AG04450 (cell line): ENCODE data around the gene RAPGEF1. TPM values are rescaled to one million over a fixed set of nuclear protein-coding genes. Genes with fewer than 3 reads are reported as not detected.
"Not testable (repeated sequence)": the region's sequence is repeated elsewhere in the genome, so short reads cannot be mapped to it uniquely, and the experiment has no call there.

ENCODE experiments used
- CTCF ChIA-PET: fragments of 300-600, 350-600 bp; formaldehyde crosslinking; extraction: SDS; loops from one replicate; lab custom pipeline; 2022; ENCODE audit warnings: antibody characterized with exemption, inconsistent platforms; lab: Charles Lee
- POLR2A ChIA-PET: fragments of 350-600 bp; formaldehyde crosslinking; extraction: SDS; loops from one replicate; lab custom pipeline; 2021; ENCODE audit warnings: antibody characterized with exemption, inconsistent platforms; lab: Yijun Ruan, JAX
- DNase-seq: peaks from one replicate; pipeline ENCODE4 v3.0.0-alpha.2; 2011; ENCODE audit warnings: low read depth, low spot score
- H3K27ac ChIP-seq: one replicate; pipeline ENCODE4 v1.5.1; 2012; ENCODE audit warnings: low read depth, low read length, control low read depth
- H3K27me3 ChIP-seq: one replicate; pipeline ENCODE4 v1.6.0; 2012; ENCODE audit warnings: low read length; ENCODE audit not compliant: control insufficient read depth, insufficient read depth
- H3K4me3 ChIP-seq: 2 replicates; pipeline ENCODE4 v1.5.1; 2011; ENCODE audit warnings: mild to moderate bottlenecking, low read depth, low read length, control low read depth
- H3K9me3 ChIP-seq: 2 replicates; pipeline ENCODE4 v1.5.1; 2012; ENCODE audit warnings: low read length; ENCODE audit not compliant: control insufficient read depth, insufficient read depth
- polyA plus RNA-seq: library from polyadenylated mRNA; depleted of rRNA; stranded (reverse); fragments of >200 nt; gene quantifications from 2 replicates; pipeline ENCODE4 v1.2.3, GENCODE V29; 2011
- TF ChIP-seq, protein P1 (sequence below): IDR thresholded peaks from 2 replicates; pipeline ENCODE4 v1.5.1; 2011; ENCODE audit warnings: low read depth, low read length, control low read depth, inconsistent platforms

RAPGEF1 gene
- polyA plus RNA-seq, 1 experiment, result 27.6 TPM

DNA sequence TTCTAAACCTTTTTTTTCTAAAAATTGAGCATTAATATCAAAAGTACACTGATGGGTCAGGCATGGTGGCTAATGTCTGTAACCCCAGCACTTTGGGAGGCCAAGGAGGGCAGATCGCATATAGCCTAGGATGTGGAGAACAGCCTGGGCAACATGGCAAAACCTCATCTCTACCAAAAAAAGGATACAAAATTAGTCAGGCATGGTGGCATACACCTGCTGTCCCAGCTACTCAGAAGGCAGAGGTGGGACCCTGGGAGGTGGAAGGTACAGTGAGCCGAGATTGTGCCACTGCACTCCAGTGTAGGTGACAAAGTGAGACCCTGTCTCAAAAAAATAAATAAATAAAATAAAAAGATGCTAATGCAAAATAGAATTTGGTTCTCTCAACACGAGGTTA lies 49.4 kb downstream of the RAPGEF1 start:
- TF ChIP-seq, protein P1, sequence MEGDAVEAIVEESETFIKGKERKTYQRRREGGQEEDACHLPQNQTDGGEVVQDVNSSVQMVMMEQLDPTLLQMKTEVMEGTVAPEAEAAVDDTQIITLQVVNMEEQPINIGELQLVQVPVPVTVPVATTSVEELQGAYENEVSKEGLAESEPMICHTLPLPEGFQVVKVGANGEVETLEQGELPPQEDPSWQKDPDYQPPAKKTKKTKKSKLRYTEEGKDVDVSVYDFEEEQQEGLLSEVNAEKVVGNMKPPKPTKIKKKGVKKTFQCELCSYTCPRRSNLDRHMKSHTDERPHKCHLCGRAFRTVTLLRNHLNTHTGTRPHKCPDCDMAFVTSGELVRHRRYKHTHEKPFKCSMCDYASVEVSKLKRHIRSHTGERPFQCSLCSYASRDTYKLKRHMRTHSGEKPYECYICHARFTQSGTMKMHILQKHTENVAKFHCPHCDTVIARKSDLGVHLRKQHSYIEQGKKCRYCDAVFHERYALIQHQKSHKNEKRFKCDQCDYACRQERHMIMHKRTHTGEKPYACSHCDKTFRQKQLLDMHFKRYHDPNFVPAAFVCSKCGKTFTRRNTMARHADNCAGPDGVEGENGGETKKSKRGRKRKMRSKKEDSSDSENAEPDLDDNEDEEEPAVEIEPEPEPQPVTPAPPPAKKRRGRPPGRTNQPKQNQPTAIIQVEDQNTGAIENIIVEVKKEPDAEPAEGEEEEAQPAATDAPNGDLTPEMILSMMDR, result no peak
- ChIA-PET CTCF (interaction anchor here (1.2 kb wide), 1 partner anchor 50 kb away, joined by 3 read pairs; no protein-coding TSS in a partner anchor), POLR2A (no interaction called here)

DNA sequence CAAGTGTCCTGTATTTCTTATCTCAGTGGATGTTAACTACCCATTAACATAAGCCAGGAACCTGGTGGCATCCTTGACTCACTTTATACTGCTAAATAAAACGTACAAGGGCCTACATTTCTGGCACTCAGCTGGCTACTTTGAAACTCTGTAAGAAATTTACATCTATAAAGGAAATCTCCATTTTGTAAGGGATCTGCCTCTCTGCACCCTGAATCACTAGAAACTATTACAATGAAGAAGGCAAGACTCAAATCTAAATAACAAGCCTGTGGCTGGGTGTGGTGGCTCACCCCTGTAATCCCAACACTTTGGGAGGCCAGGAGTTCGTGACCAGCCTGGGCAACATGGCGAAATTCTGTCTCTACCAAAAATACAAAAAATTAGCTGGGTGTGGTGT lies 51.5 kb downstream of the RAPGEF1 start:
- no peak overlapping the region for H3K4me3 ChIP-seq
- H3K27me3 ChIP-seq, result no peaks in the 10 kb centered on the region
- TF ChIP-seq, protein P1, result no peak
- DNase-seq, result no peak
- no peak overlapping the region for H3K27ac ChIP-seq
- POLR2A ChIA-PET, result no interaction called here
- CTCF ChIA-PET, result no interaction called here
- no peaks in the 10 kb centered on the region for H3K9me3 ChIP-seq

More for the DNA sequence above, 49.4 kb downstream of the RAPGEF1 start:
- H3K27me3 ChIP-seq, result no peaks in the 10 kb centered on the region
- no peak overlapping the region for H3K27ac ChIP-seq
- H3K4me3 ChIP-seq, result no peak overlapping the region
- H3K9me3 ChIP-seq, result no peaks in the 10 kb centered on the region
- no peak for DNase-seq

DNA sequence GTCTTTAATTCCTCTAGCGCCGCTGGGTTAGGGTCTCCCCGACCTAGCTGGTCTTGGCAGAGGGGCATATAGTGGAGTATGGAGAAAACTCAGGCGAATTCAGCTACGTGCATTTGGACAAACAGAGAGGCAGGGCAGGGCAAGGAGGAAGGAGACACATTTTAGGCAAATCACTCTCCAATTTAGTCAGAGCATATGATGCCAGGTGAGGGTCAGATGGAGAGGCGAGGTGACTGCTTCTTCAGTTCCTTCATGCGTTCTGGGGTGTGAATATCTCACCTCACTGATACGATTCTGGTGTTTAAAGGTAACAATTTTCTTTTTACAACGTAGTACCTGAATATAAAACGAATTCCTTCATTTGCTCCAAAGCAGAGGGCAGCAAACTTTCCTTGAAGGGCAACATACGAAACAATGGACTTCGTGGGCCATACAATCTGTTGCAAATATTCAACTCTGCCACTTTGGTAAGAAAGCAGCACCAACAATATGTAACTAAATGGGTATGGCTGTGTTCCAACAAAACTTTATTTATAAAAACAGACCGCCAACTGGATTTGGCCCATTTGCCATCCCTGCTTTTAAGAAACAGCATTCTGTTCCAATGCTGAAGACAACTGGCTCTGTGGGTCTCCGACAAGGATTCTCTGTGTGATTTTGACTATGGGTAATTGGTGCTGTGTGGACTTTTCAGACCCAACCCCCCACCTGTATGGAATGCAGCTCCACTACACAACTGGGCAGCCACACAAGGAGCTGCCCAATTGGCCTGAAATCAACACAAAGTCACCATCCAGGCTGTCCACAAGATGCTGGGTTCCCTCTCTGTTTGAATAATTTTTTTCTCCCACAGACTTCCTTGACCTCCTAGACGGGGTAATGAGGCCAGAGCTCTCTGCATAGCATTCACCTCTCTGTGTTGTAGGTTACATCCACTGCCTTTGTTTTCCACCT lies 53.8 kb downstream of the RAPGEF1 start:
- Histone ChIP-seq H3K27me3 (no peaks in the 10 kb centered on the region), H3K4me3 (no peak overlapping the region), H3K27ac (no peak overlapping the region), H3K9me3 (no peaks in the 10 kb centered on the region; the same call in 1 of the 2 replicates)
- ChIA-PET CTCF (no interaction called here), POLR2A (no interaction called here)
- TF ChIP-seq, protein P1, result no peak
- no peak for DNase-seq

DNA sequence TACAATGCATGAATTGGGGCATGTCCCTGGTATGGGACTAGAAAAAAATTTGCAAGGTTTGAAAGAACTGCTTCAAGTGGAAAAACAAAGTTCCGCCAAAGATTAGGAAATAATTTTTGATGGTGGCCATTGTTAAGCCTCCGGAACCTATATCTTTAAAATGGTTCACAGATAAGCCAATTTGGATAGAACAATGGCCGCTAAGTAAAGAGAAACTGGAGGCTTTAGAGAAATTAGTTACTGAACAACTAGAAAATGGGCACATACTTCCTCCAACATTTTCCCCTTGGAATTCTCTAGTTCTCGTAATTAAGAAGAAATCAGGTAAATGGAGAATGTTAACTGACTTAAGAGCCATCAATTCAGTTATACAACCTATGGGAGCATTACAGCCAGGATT lies 56.8 kb downstream of the RAPGEF1 start:
- POLR2A ChIA-PET, result not testable (repeated sequence)

DNA sequence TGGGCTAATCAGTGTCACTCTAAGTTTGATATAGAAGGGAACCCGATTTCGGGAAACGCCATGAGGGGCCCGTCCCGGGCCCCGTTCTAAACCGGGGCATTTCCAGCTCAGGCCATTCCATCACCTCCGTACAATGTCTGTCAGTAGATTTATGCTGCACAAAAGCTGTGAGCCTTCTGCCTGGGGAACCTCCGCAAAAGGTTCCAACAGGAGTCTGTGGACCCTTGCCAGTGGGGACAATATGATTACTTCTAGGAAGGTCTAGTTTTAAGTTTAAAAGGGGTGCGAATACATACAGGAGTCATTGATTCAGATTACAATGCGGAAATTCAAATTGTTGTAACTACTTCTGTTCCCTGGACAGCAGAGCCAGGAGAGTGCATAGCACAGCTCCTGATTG lies 57.6 kb downstream of the RAPGEF1 start:
- H3K27me3 ChIP-seq, result no peaks in the 10 kb centered on the region
- no peak overlapping the region for H3K4me3 ChIP-seq
- CTCF ChIA-PET, result interaction anchor here (2.1 kb wide), 1 partner anchor 58 kb away, joined by 6 read pairs; no protein-coding TSS in a partner anchor
- POLR2A ChIA-PET, result no interaction called here
- peaks cover 3% of the 10 kb centered on the region for H3K9me3 ChIP-seq
- no peak for DNase-seq
- no peak overlapping the region for H3K27ac ChIP-seq
- TF ChIP-seq, protein P1, result no peak

More for the DNA sequence above, 56.8 kb downstream of the RAPGEF1 start:
- H3K27ac ChIP-seq, H3K9me3 ChIP-seq, CTCF ChIA-PET, DNase-seq, H3K4me3 ChIP-seq, H3K27me3 ChIP-seq: not testable (repeated sequence)

DNA sequence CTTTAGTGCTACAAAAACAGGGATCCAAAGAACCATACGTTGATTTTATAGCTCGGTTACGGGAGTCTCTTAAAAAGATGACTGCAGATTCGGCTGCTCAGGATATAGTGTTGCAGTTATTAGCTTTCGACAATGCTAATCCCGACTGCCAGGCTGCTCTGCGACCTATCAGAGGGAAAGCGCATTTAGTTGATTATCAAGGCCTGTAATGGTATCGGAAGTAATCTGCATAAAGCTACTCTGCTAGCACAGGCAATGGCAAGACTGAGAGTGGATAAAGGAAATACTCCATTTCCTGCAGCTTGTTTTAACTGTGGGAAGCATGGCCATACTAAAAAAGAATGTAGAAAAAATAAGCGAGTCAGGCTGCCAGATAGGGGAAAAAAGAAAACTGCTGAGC lies 58.0 kb downstream of the RAPGEF1 start:
- not testable (repeated sequence) for DNase-seq

DNA sequence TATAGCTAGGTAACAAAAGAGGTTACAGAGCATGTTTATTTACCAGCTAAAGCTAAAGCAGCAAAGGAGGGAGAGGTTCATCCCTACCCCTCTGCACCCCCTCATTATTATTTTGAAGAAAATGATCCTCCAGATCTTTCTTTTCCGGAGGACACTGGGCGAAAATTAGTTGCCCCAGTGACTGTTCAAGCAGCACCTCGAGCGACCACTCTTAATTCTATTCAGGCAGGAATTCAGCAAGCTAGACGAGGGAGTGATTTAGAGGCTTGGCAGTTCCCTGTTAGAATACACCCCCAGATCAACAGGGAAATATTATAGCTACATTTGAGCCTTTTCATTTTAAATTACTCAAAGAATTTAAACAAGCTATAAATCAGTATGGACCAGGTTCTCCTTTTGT lies 58.8 kb downstream of the RAPGEF1 start:
- H3K9me3 ChIP-seq, POLR2A ChIA-PET: not testable (repeated sequence)
- CTCF ChIA-PET, result interaction anchor here (2.1 kb wide), 1 partner anchor 59 kb away, joined by 6 read pairs; no protein-coding TSS in a partner anchor

More for the DNA sequence above, 58.0 kb downstream of the RAPGEF1 start:
- CTCF ChIA-PET, result interaction anchor here (2.1 kb wide), 1 partner anchor 59 kb away, joined by 6 read pairs; no protein-coding TSS in a partner anchor
- H3K4me3 ChIP-seq, H3K27me3 ChIP-seq, H3K9me3 ChIP-seq, H3K27ac ChIP-seq, POLR2A ChIA-PET: not testable (repeated sequence)

More for the DNA sequence above, 58.8 kb downstream of the RAPGEF1 start:
- not testable (repeated sequence) for H3K4me3 ChIP-seq, H3K27me3 ChIP-seq, DNase-seq, H3K27ac ChIP-seq
